MM.1S (cell line): ENCODE results near the gene ACAA1.

Experiments used
- EZH2 ChIP-seq: fragments of 300-600 bp; sonication (generic); optimal IDR thresholded peaks from 2 replicates; pipeline ENCODE3; 2017; ENCODE audit warnings: low read depth, mild to moderate bottlenecking, antibody characterized with exemption, low read length, mixed read lengths
- EZH2phosphoT487 ChIP-seq: fragments of 300-600 bp; sonication (generic); IDR thresholded peaks from 2 replicates; pipeline ENCODE4 v1.6.1; 2018; ENCODE audit warnings: antibody characterized with exemption, low read length
- TF ChIP-seq, protein P1 (sequence below): fragments of 300-600 bp; sonication (generic); IDR thresholded peaks from 2 replicates; pipeline ENCODE4 v1.5.1; 2016; ENCODE audit warnings: antibody characterized with exemption, low read length, mixed read lengths

DNA sequence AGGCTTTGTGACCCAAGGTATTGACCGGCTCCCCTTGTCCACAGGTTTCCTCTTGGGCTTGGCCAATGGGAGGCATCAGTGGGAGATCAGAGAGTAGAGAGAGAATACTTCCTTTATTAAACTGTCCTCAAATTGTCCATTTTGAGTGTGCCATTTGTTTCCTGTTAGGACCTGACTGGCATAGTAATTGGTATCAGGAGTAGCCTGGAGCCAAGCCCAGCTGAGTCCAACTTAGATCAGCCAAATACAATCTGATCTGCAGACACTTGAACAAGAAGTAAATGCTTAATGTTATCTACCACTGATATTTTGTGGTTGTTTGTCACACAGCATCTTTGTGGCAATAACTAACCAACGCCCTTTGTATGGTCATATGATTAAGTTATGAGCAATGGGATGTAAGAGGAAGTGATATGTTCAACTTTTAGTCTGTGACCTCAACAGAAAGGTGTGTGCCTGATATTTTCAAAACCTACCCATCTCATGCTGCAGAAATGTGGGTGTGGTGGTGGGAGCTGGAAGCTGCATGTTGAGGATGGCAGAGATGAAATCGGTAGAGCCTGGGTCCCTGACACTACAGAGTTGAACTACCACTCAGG, 14.8 kb upstream of the ACAA1 start:
- TF ChIP-seq, protein P1, sequence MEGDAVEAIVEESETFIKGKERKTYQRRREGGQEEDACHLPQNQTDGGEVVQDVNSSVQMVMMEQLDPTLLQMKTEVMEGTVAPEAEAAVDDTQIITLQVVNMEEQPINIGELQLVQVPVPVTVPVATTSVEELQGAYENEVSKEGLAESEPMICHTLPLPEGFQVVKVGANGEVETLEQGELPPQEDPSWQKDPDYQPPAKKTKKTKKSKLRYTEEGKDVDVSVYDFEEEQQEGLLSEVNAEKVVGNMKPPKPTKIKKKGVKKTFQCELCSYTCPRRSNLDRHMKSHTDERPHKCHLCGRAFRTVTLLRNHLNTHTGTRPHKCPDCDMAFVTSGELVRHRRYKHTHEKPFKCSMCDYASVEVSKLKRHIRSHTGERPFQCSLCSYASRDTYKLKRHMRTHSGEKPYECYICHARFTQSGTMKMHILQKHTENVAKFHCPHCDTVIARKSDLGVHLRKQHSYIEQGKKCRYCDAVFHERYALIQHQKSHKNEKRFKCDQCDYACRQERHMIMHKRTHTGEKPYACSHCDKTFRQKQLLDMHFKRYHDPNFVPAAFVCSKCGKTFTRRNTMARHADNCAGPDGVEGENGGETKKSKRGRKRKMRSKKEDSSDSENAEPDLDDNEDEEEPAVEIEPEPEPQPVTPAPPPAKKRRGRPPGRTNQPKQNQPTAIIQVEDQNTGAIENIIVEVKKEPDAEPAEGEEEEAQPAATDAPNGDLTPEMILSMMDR = no peak
- TF ChIP-seq EZH2phosphoT487 (no peak), EZH2 (no peak)
